Lower leg skin (tissue), 3 donors: ENCODE results near the gene OR10C1.

Experiments
- CTCF ChIP-seq, 3 donors: fragments of 450-650 bp; IDR thresholded peaks; one replicate each; pipeline ENCODE4 v1.5.1; 2016; ENCODE audit warnings: antibody characterized with exemption in 3 of 3, mild to moderate bottlenecking in 3 of 3, moderate library complexity in 2 of 3
- POLR2A ChIP-seq, 2 donors: fragments of 450-650 bp; IDR thresholded peaks; one replicate each; pipeline ENCODE4 v1.6.1; 2016 to 2017; ENCODE audit warnings: antibody characterized with exemption in 2 of 2, mild to moderate bottlenecking in 1 of 2, moderate library complexity in 1 of 2

GRCh38 chr6:29487660-29488059 lies 48.6 kb downstream of the OR10C1 start, which contains the start of gene MAS1L:
- TF ChIP-seq CTCF (IDR thresholded peaks at IDR 0.05) = no peak
- TF ChIP-seq POLR2A (IDR thresholded peaks at IDR 0.05) = no peak
